Heart right ventricle (tissue), 16 donors: ENCODE measurements around the gene TMEM229A. TPM values are rescaled to one million over a fixed set of nuclear protein-coding genes. Genes with fewer than 3 reads are reported as not detected.

Experiments
- ATAC-seq, 8 donors: fragments of 200-7000 bp; cut with Tn5 transposase; one replicate each; pipeline ENCODE4 v1.9.1; 2020; ENCODE audit warnings: mild to moderate bottlenecking in 8 of 8, moderate library complexity in 8 of 8, moderate number of reproducible peaks in 1 of 8
- DNase-seq, 2 donors: peaks; one replicate each; pipeline ENCODE4 v3.0.0-alpha.2; 2020
- H3K27ac ChIP-seq, 10 donors: fragments of 200-600 bp; sonication (generic) in 2 of 10; one replicate each; pipeline versions ENCODE4 v1.5.0 to v1.8.0; 2020 to 2022; ENCODE audit warnings: mild to moderate bottlenecking in 3 of 10
- H3K27me3 ChIP-seq, 7 donors: fragments of 200-600 bp; one replicate each; pipeline ENCODE4 v1.8.0; 2021 to 2022; ENCODE audit warnings: mild to moderate bottlenecking in 2 of 7
- H3K36me3 ChIP-seq, 9 donors: fragments of 200-600 bp; sonication (generic) in 1 of 9; one replicate each; pipeline versions ENCODE4 v1.5.0 to v1.8.0; 2020 to 2022; ENCODE audit warnings: mild to moderate bottlenecking in 2 of 9
- H3K4me1 ChIP-seq, 9 donors: fragments of 200-600 bp; sonication (generic) in 1 of 9; one replicate each; pipeline versions ENCODE4 v1.5.0 to v1.8.0; 2020 to 2022; ENCODE audit warnings: mild to moderate bottlenecking in 4 of 9
- H3K4me3 ChIP-seq, 10 donors: fragments of 200-600 bp; sonication (generic) in 2 of 10; one replicate each; pipeline versions ENCODE4 v1.5.0 to v1.8.0; 2020 to 2022; ENCODE audit warnings: mild to moderate bottlenecking in 7 of 10, moderate library complexity in 2 of 10
- H3K9me3 ChIP-seq, 11 donors: fragments of 200-600 bp in 10 of 11; sonication (generic) in 2 of 11; one replicate each; pipeline versions ENCODE4 v1.5.0 to v1.8.0; 2013 to 2022; ENCODE audit warnings: mild to moderate bottlenecking in 2 of 11, control low read depth in 1 of 11, moderate library complexity in 1 of 11
- CTCF ChIP-seq, 9 donors: fragments of 200-600 bp; sonication (generic) in 2 of 9; IDR thresholded peaks; one replicate each; pipeline versions ENCODE4 v1.5.0 to v1.8.0; 2021 to 2022; ENCODE audit warnings: antibody characterized with exemption in 9 of 9, mild to moderate bottlenecking in 5 of 9, moderate library complexity in 1 of 9
- WGBS, 2 donors: extraction: QIAGEN DNeasy Blood & Tissue Kit; methylation state at CpG; one replicate each; pipeline ENCODE4 v1.1.7; 2013; ENCODE audit warnings: inconsistent platforms in 1 of 2; 5-methylcytosine and 5-hydroxymethylcytosine counted together
- intact Hi-C, 10 donors: fragments of 100-400 bp; cut with DNase I; formaldehyde crosslinking; loops; one replicate each; pipeline versions ENCODE4 v1.11.1 to v1.14.2; 2022
- polyA plus RNA-seq, 2 donors: library from polyadenylated mRNA; stranded (reverse); fragments of 200-250 nt; gene quantifications; one replicate each; pipeline ENCODE4 v1.2.3, GENCODE V29; 2013
- total RNA-seq, 10 donors: library from RNA; stranded (reverse); fragmentation: NEBNext Ultra II Directional in 3 of 10; extraction: Animal tissue kit (Norgen Biotek cat#: 25700) in 3 of 10; gene quantifications; one replicate each; pipeline versions ENCODE4 v1.2.1 to v1.2.4, GENCODE V29; 2021 to 2023
- donor health status: Arrhythmogenic right ventricular cardiomyopathy.
- donor health status: ischemic (EF 13 %, LVEDD 7.1; RV severe dilation, severe dysfunction).
- donor health status: healthy with polysubstance abuse.
- donor health status: DM: no; HTN: yes; CAD: no.
- donor health status: DM: no; HTN: no; CAD: no.
- donor health status: ischemic (EF 25% LVEDD 6.9; RV normal size, moderate dysfunction).
- donor health status: ischemic (EF 25% LVEDD 5.7; RV mildly dilated, moderate dysfunction).
- donor health status: healthy.
- donor health status: DM: yes; HTN: yes; CAD: no.
- donor health status: Ischemic cardiomyopathy.
- donor health status: ischemic (EF 35%, LVEDD 5.7; RV mildly dilated, moderate dysfunction).
- donor health status: nonischemic (EF 11% LVEDD 7.7; RV severe dilation, severe dysfunction).
- donor health status: DM: yes; HTN: yes; CAD: no.
- donor health status: PGD.
- donor health status: ischemic (EF 29% LVEDD 5.4; RV normal size, mild dysfunction).
- donor health status: nonischemic (EF 23%, LVEDD 6.1; RV moderate dilation, normal function).

TMEM229A gene
- total and polyA plus RNA-seq, 12 donors = 0.17 to 0.32 TPM; not detected in 10

GRCh38 chr7:123995617-123996326, 37.1 kb downstream of the TMEM229A start:
- H3K4me1 ChIP-seq = no peaks in the 10 kb centered on the region
- intact Hi-C loops = no loop called here
- H3K9me3 ChIP-seq = peaks cover 0 to 2% (median 0%) of the 10 kb centered on the region in 11 donors
- no peaks in the 10 kb centered on the region for H3K36me3 ChIP-seq
- no peak overlapping the region for H3K27ac ChIP-seq
- ATAC-seq (no peak), DNase-seq (no peak)
- no peak for TF ChIP-seq CTCF (IDR thresholded peaks at IDR 0.05)
- no peaks in the 10 kb centered on the region for H3K27me3 ChIP-seq
- 92 to 94% methylated on average over 10 of the region's 10 CpGs for WGBS, 2 donors
- H3K4me3 ChIP-seq = no peak overlapping the region

GRCh38 chr7:123994449-123994848, 38.4 kb downstream of the TMEM229A start:
- Histone ChIP-seq H3K4me3 (no peak overlapping the region), H3K4me1 (no peaks in the 10 kb centered on the region), H3K36me3 (no peaks in the 10 kb centered on the region), H3K27ac (no peak overlapping the region), H3K9me3 (no peaks in the 10 kb centered on the region), H3K27me3 (no peaks in the 10 kb centered on the region)
- intact Hi-C loops = no loop called here
- TF ChIP-seq CTCF (IDR thresholded peaks at IDR 0.05) = no peak
- no peak for DNase-seq
- ATAC-seq = no peak

GRCh38 chr7:123993996-123994395, 38.9 kb downstream of the TMEM229A start:
- Histone ChIP-seq H3K27me3 (no peaks in the 10 kb centered on the region), H3K9me3 (no peaks in the 10 kb centered on the region), H3K36me3 (no peaks in the 10 kb centered on the region), H3K4me1 (no peaks in the 10 kb centered on the region), H3K27ac (no peak overlapping the region), H3K4me3 (no peak overlapping the region)
- ATAC-seq (no peak), DNase-seq (no peak)
- 54 to 66% methylated on average over 2 of the region's 2 CpGs for WGBS, 2 donors
- intact Hi-C loops = no loop called here
- no peak for TF ChIP-seq CTCF (IDR thresholded peaks at IDR 0.05)

- no peaks in the 10 kb centered on the region for H3K36me3 ChIP-seq
- no peak overlapping the region for H3K27ac ChIP-seq
- no peaks in the 10 kb centered on the region for H3K9me3 ChIP-seq
- H3K4me1 ChIP-seq = no peaks in the 10 kb centered on the region
- no peak for TF ChIP-seq CTCF (IDR thresholded peaks at IDR 0.05)
- ATAC-seq = no peak
- no peaks in the 10 kb centered on the region for H3K27me3 ChIP-seq
- no peak overlapping the region for H3K4me3 ChIP-seq
- DNase-seq = no peak
- intact Hi-C loops = no loop called here
- WGBS, 2 donors = 35 to 43% methylated on average over 2 of the region's 2 CpGs
These were observed 39.9 kb downstream of the TMEM229A start for GRCh38 chr7:123992913-123993518.
